Measurements from ENCODE around the gene SMU1.

DNA sequence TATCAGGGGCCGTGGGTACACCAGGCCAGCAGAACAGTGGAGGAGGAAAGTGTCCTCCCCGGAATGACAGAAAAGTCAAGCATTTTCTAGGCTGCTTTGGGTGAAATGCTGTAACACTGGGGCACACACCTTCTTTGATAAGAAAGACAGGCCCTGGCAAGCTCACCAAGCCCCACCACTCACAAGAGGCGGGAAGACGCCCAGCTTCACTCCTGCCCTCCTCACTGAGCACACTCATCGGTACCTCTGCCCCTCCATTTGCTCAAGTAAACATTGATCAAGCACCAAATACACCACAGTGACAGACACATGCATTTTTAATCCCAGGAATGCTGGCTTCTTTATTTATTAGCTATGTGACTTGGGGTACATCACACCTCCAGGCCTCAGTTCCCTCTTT lies 47.6 kb upstream of the SMU1 start:
- TF ChIP-seq, protein P1, sequence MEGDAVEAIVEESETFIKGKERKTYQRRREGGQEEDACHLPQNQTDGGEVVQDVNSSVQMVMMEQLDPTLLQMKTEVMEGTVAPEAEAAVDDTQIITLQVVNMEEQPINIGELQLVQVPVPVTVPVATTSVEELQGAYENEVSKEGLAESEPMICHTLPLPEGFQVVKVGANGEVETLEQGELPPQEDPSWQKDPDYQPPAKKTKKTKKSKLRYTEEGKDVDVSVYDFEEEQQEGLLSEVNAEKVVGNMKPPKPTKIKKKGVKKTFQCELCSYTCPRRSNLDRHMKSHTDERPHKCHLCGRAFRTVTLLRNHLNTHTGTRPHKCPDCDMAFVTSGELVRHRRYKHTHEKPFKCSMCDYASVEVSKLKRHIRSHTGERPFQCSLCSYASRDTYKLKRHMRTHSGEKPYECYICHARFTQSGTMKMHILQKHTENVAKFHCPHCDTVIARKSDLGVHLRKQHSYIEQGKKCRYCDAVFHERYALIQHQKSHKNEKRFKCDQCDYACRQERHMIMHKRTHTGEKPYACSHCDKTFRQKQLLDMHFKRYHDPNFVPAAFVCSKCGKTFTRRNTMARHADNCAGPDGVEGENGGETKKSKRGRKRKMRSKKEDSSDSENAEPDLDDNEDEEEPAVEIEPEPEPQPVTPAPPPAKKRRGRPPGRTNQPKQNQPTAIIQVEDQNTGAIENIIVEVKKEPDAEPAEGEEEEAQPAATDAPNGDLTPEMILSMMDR (IDR thresholded peaks at IDR 0.05) = no peak
- no peak for TF ChIP-seq POLR2A (IDR thresholded peaks at IDR 0.05)
- no peak for TF ChIP-seq POLR2AphosphoS5 (IDR thresholded peaks at IDR 0.05)
